Esophagus squamous epithelium (tissue), 5 donors: Measurements from ENCODE around the gene CNPY3. TPM values are rescaled to one million over a fixed set of nuclear protein-coding genes. Genes with fewer than 3 reads are reported as not detected.

Experiments
- DNase-seq: peaks from one replicate; lab custom pipeline; 2025; lab: John Stamatoyannopoulos, UW
- H3K27ac ChIP-seq, 4 donors: fragments of 200-600 bp; sonication (generic); one replicate each; pipeline ENCODE4 v1.5.1; 2016 to 2019; ENCODE audit warnings: mild to moderate bottlenecking in 1 of 4
- H3K27me3 ChIP-seq, 4 donors: fragments of 200-600 bp; sonication (generic); 1 replicate in 3 of 4; 2 replicates in 1 of 4; pipeline versions ENCODE4 v1.5.1 to v1.6.0; 2017 to 2021; ENCODE audit warnings: antibody characterized with exemption in 1 of 4
- H3K36me3 ChIP-seq, 3 donors: fragments of 200-600 bp; sonication (generic); one replicate each; pipeline ENCODE4 v1.5.1; 2016 to 2019
- H3K4me1 ChIP-seq, 3 donors: fragments of 200-600 bp; sonication (generic); one replicate each; pipeline ENCODE4 v1.5.1; 2017 to 2019
- H3K4me3 ChIP-seq, 4 donors: fragments of 200-600 bp; sonication (generic); 1 replicate in 3 of 4; 2 replicates in 1 of 4; pipeline ENCODE4 v1.5.1; 2016 to 2019; ENCODE audit warnings: mild to moderate bottlenecking in 2 of 4, moderate library complexity in 1 of 4
- H3K9me3 ChIP-seq, 3 donors: fragments of 200-600 bp; sonication (generic); one replicate each; pipeline ENCODE4 v1.5.1; 2016 to 2019
- CTCF ChIP-seq, 6 experiments: fragments of 450-650 bp in 4 of 6; fragments of 200-600 bp in 2 of 6; sonication (generic) in 2 of 6; IDR thresholded peaks; one replicate each; pipeline ENCODE4 v1.5.1; 2016 to 2019; ENCODE audit warnings: antibody characterized with exemption in 6 of 6, mild to moderate bottlenecking in 4 of 6, moderate library complexity in 4 of 6
- POLR2A ChIP-seq, 4 donors: fragments of 450-650 bp; IDR thresholded peaks; one replicate each; pipeline ENCODE4 v1.6.1; 2017; ENCODE audit warnings: antibody characterized with exemption in 4 of 4, mild to moderate bottlenecking in 4 of 4, moderate library complexity in 3 of 4
- WGBS, 2 donors: methylation state at CpG; one replicate each; pipeline ENCODE4 v1.1.5; 2018; 5-methylcytosine and 5-hydroxymethylcytosine counted together
- intact Hi-C: fragments of 100-400 bp; cut with DNase I; formaldehyde crosslinking; loops from one replicate; pipeline ENCODE4 v1.15.0; 2022
- total RNA-seq, 4 donors: library from RNA; depleted of rRNA; stranded (reverse); fragments of >200 nt; gene quantifications; one replicate each; pipeline ENCODE4 v1.1.0, GENCODE V29; 2016
- donor health status: DM: yes; HTN: yes; CAD: no.

The CNPY3 gene
- total RNA-seq, 4 donors from 2014 or later: 10.3 to 24.6 (median 17.7) TPM

- no peaks in the 10 kb centered on the region for H3K9me3 ChIP-seq
- no peak overlapping the region for H3K27ac ChIP-seq
- no peaks in the 10 kb centered on the region for H3K27me3 ChIP-seq
- TF ChIP-seq CTCF (IDR thresholded peaks at IDR 0.05) (no peak), POLR2A (IDR thresholded peaks at IDR 0.05) (no peak)
- 94 to 100% methylated on average over 1 to 2 of the region's 12 CpGs for WGBS, 2 donors
- DNase-seq: no peak
- intact Hi-C loops: loop anchor here (10.0 kb wide), 1 partner anchor 97 kb away; no protein-coding TSS in a partner anchor
- H3K36me3 ChIP-seq: peaks cover 0 to 63% (median 18%) of the 10 kb centered on the region in 3 donors
- peaks cover 0 to 4% (median 0%) of the 10 kb centered on the region in 3 donors for H3K4me1 ChIP-seq
- no peak overlapping the region for H3K4me3 ChIP-seq
Observed at GRCh38 chr6:42968126-42968701, 38.9 kb downstream of the CNPY3 start.

DNA sequence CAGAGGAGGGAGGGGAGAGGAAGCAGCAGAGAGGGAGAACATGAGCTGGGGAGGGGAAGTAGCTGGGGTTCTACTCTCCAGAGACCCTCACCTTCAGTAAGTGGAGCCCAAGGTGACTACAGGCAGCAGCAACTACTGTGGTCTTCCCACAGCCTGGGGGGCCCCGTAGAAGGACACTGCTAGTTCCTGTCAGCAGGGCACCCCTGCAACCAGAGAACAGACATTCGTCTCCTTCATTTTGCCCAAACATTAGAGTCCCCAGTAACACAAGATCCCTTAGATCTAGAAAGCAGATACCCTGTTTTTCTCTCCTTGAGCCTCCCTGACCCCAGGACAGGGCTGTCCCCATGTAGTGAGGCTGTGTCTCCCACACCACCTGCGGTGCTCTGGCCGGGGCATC is 39.5 kb downstream of the CNPY3 start:
- TF ChIP-seq CTCF (IDR thresholded peaks at IDR 0.05) (no peak), POLR2A (IDR thresholded peaks at IDR 0.05) (no peak)
- no peak for DNase-seq
- Histone ChIP-seq H3K9me3 (no peaks in the 10 kb centered on the region), H3K27me3 (no peaks in the 10 kb centered on the region), H3K4me3 (no peak overlapping the region), H3K36me3 (peaks cover 0 to 58% (median 19%) of the 10 kb centered on the region in 3 donors), H3K4me1 (peaks cover 0 to 4% (median 0%) of the 10 kb centered on the region in 3 donors), H3K27ac (no peak overlapping the region)
- intact Hi-C loops: loop anchor here (10.0 kb wide), 1 partner anchor 96 kb away; no protein-coding TSS in a partner anchor
- 56 to 83% methylated on average over 3 to 4 of the region's 4 CpGs for WGBS, 2 donors

DNA sequence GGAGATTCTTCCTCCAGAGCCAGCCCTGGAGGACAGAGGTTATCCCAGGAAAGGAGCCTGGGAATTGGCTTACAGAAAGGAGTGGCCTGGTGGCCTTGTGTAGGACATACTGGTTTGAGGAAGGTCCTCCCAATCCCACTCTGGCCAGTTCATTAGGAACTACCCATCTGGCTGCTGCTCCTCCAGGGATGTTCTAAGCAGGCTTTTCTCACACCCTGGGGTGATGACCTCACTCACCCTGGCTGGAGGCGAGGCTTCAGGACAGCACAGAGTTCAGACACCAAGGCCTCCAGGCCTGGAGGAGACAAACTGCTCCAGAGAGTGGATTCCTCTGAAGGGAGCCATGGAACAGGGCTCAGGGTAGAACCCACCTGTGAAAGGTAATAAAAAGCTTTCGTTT is 40.2 kb downstream of the CNPY3 start:
- TF ChIP-seq POLR2A (IDR thresholded peaks at IDR 0.05) (no peak), CTCF (IDR thresholded peaks at IDR 0.05) (no peak)
- no peak overlapping the region for H3K4me3 ChIP-seq
- 80 to 88% methylated on average over 1 of the region's 2 CpGs for WGBS, 2 donors
- peaks cover 0 to 4% (median 0%) of the 10 kb centered on the region in 3 donors for H3K4me1 ChIP-seq
- peaks cover 0 to 55% (median 22%) of the 10 kb centered on the region in 3 donors for H3K36me3 ChIP-seq
- H3K27ac ChIP-seq: no peak overlapping the region
- H3K27me3 ChIP-seq: no peaks in the 10 kb centered on the region
- H3K9me3 ChIP-seq: no peaks in the 10 kb centered on the region
- intact Hi-C loops: loop anchor here (10.0 kb wide), 1 partner anchor 95 kb away; no protein-coding TSS in a partner anchor
- DNase-seq: no peak

DNA sequence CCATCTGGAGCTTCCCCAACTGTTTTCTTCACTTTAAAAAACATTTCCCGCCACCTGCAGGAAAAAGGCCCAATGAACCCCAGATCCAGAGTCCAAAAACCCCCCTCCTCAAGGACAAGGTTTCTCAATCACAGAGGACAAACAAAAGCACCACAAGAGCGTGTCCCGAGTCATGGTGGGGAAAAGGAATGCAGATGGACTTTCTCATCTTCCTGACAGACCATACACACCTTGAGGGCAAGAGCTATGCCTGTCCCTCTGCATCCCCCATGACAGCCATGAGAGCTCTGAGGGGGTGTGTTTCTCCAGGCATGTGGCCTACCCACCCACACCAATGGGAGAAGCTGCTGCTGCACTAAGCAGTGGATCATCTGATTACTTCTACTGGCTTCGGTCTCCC is 40.7 kb downstream of the CNPY3 start:
- intact Hi-C loops: loop anchor here (10.0 kb wide), 1 partner anchor 95 kb away; no protein-coding TSS in a partner anchor
- H3K36me3 ChIP-seq: peaks cover 0 to 50% (median 22%) of the 10 kb centered on the region in 3 donors

More for the DNA sequence above, 40.7 kb downstream of the CNPY3 start:
- WGBS, 2 donors: 91 to 93% methylated on average over 3 to 4 of the region's 4 CpGs
- Histone ChIP-seq H3K4me1 (peaks cover 3 to 4% (median 4%) of the 10 kb centered on the region in 3 donors), H3K4me3 (no peak overlapping the region), H3K27ac (no peak overlapping the region), H3K9me3 (no peaks in the 10 kb centered on the region), H3K27me3 (no peaks in the 10 kb centered on the region)
- no peak for DNase-seq
- TF ChIP-seq POLR2A (IDR thresholded peaks at IDR 0.05) (no peak), CTCF (IDR thresholded peaks at IDR 0.05) (no peak)
